Endodermal cell (in vitro differentiated cells): Measurements from ENCODE around the gene ERBIN. TPM values are rescaled to one million over a fixed set of nuclear protein-coding genes. Genes with fewer than 3 reads are reported as not detected.

ENCODE experiments used
- DNase-seq: peaks from one replicate; pipeline ENCODE4 v3.0.0-alpha.2; 2017
- H3K27ac ChIP-seq: 2 replicates; pipeline ENCODE4 v1.5.1; 2013; ENCODE audit warnings: mild to moderate bottlenecking, low read depth, low read length, moderate library complexity
- H3K27me3 ChIP-seq: 2 replicates; pipeline ENCODE4 v1.6.1; 2013; ENCODE audit warnings: mild to moderate bottlenecking, low read length, moderate library complexity; ENCODE audit not compliant: insufficient read depth, control insufficient read depth, poor library complexity, severe bottlenecking
- H3K36me3 ChIP-seq: 2 replicates; pipeline ENCODE4 v1.7.0; 2013; ENCODE audit warnings: mild to moderate bottlenecking, low read length, moderate library complexity; ENCODE audit not compliant: control insufficient read depth, insufficient read depth
- H3K4me1 ChIP-seq: one replicate; pipeline ENCODE4 v1.7.0; 2013; ENCODE audit warnings: low read length; ENCODE audit not compliant: control insufficient read depth, insufficient read depth
- H3K4me3 ChIP-seq: 2 replicates; pipeline ENCODE4 v1.5.1; 2013; ENCODE audit warnings: mild to moderate bottlenecking, low read length, moderate library complexity
- H3K9ac ChIP-seq: 2 replicates; pipeline ENCODE4 v1.6.1; 2013; ENCODE audit warnings: mild to moderate bottlenecking, low read length, moderate library complexity; ENCODE audit not compliant: poor library complexity, severe bottlenecking; ENCODE audit errors: extremely low read depth
- H3K9me3 ChIP-seq: 2 replicates; pipeline ENCODE4 v1.6.1; 2013; ENCODE audit warnings: mild to moderate bottlenecking, low read length, moderate library complexity; ENCODE audit not compliant: control insufficient read depth
- H3K27ac Mint-ChIP-seq: 2 replicates; pipeline ENCODE4 v1.8.0; 2020; ENCODE audit warnings: mixed read lengths
- H3K27me3 Mint-ChIP-seq: 2 replicates; pipeline ENCODE4 v1.8.0; 2021; ENCODE audit warnings: mild to moderate bottlenecking, mixed read lengths; ENCODE audit not compliant: insufficient read depth
- H3K36me3 Mint-ChIP-seq: 2 replicates; pipeline ENCODE4 v1.8.0; 2020; ENCODE audit warnings: low read depth, mixed read lengths
- H3K4me1 Mint-ChIP-seq: 2 replicates; pipeline ENCODE4 v1.8.0; 2020; ENCODE audit warnings: mixed read lengths
- H3K4me3 Mint-ChIP-seq: 2 replicates; pipeline ENCODE4 v1.8.0; 2020; ENCODE audit warnings: mild to moderate bottlenecking, moderate library complexity, mixed read lengths
- H3K9me3 Mint-ChIP-seq: 2 replicates; pipeline ENCODE4 v1.8.0; 2020; ENCODE audit warnings: mild to moderate bottlenecking, mixed read lengths
- WGBS, 2 experiments: methylation state at CpG; one replicate each; pipeline versions ENCODE4 v1.1.5 to v1.1.7; 2013; ENCODE audit warnings: missing lambda C conversion rate in 2 of 2, mixed read lengths in 1 of 2; ENCODE audit not compliant: insufficient coverage in 1 of 2, insufficient read length in 1 of 2; 5-methylcytosine and 5-hydroxymethylcytosine counted together
- total RNA-seq, 2 donors: library from RNA; stranded (reverse); fragmentation: NEBNext Ultra II Directional in 1 of 2; extraction: Animal tissue kit (Norgen Biotek cat#: 25700) in 1 of 2; gene quantifications; 2 replicates in 1 of 2; 3 replicates in 1 of 2; pipeline ENCODE4 v1.2.1, GENCODE V29; 2021
- TF ChIP-seq, protein P1 (sequence below): fragments of 200-600 bp; sonication (generic); conservative IDR thresholded peaks from 2 replicates; pipeline ENCODE4 v1.5.0; 2021; ENCODE audit warnings: antibody characterized with exemption, mild to moderate bottlenecking

ERBIN gene
- total RNA-seq, 2 donors from 2014 or later: 51.8 to 54.4 TPM

DNA sequence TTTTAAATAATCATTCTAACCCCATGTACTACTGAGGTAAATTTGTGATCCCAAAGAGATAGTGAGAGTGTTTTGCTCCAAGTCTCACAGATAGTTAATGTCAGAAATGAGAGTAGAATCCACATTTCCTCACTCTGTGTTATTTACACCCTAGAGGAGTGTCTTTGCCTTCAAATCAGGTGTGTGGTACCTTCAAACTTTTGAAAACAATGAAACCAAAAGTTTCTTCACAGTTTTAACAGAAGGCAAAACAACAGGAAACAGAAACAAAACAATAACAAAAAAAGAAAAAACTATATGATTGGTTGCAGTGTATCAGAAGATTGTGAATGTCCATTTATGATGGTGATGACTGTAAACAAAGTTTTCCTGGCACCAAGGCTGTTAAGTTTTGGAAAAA lies 85.9 kb downstream of the ERBIN start:
- no peaks in the 10 kb centered on the region for H3K4me1 ChIP-seq
- H3K36me3 ChIP-seq: peaks cover 45% of the 10 kb centered on the region
- no peak overlapping the region for H3K4me3 ChIP-seq
- no peak for DNase-seq
- no peak overlapping the region for H3K9ac ChIP-seq
- H3K27ac ChIP-seq: no peak overlapping the region
- TF ChIP-seq, protein P1, sequence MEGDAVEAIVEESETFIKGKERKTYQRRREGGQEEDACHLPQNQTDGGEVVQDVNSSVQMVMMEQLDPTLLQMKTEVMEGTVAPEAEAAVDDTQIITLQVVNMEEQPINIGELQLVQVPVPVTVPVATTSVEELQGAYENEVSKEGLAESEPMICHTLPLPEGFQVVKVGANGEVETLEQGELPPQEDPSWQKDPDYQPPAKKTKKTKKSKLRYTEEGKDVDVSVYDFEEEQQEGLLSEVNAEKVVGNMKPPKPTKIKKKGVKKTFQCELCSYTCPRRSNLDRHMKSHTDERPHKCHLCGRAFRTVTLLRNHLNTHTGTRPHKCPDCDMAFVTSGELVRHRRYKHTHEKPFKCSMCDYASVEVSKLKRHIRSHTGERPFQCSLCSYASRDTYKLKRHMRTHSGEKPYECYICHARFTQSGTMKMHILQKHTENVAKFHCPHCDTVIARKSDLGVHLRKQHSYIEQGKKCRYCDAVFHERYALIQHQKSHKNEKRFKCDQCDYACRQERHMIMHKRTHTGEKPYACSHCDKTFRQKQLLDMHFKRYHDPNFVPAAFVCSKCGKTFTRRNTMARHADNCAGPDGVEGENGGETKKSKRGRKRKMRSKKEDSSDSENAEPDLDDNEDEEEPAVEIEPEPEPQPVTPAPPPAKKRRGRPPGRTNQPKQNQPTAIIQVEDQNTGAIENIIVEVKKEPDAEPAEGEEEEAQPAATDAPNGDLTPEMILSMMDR: no peak
- Mint-ChIP-seq H3K9me3 (no peaks in the 10 kb centered on the region), H3K27me3 (no peaks in the 10 kb centered on the region), H3K4me3 (no peak overlapping the region), H3K36me3 (peaks cover 26% of the 10 kb centered on the region), H3K4me1 (no peaks in the 10 kb centered on the region), H3K27ac (no peak overlapping the region)
- no peaks in the 10 kb centered on the region for H3K27me3 ChIP-seq
- H3K9me3 ChIP-seq: no peaks in the 10 kb centered on the region

GRCh38 chr5:66013397-66013796 lies 87.0 kb downstream of the ERBIN start:
- Mint-ChIP-seq H3K27me3 (no peaks in the 10 kb centered on the region), H3K9me3 (no peaks in the 10 kb centered on the region), H3K36me3 (peaks cover 34% of the 10 kb centered on the region), H3K27ac (no peak overlapping the region), H3K4me3 (no peak overlapping the region), H3K4me1 (no peaks in the 10 kb centered on the region)
- Histone ChIP-seq H3K4me1 (no peaks in the 10 kb centered on the region), H3K36me3 (peaks cover 50% of the 10 kb centered on the region), H3K9ac (no peak overlapping the region), H3K9me3 (no peaks in the 10 kb centered on the region), H3K27ac (no peak overlapping the region), H3K27me3 (no peaks in the 10 kb centered on the region), H3K4me3 (no peak overlapping the region)
- no peak for DNase-seq
- TF ChIP-seq, protein P1: no peak
- WGBS, 2 experiments: 97% methylated on average over 2 of the region's 2 CpGs; no CpG with 5 or more reads in 1 of the 2 experiments

DNA sequence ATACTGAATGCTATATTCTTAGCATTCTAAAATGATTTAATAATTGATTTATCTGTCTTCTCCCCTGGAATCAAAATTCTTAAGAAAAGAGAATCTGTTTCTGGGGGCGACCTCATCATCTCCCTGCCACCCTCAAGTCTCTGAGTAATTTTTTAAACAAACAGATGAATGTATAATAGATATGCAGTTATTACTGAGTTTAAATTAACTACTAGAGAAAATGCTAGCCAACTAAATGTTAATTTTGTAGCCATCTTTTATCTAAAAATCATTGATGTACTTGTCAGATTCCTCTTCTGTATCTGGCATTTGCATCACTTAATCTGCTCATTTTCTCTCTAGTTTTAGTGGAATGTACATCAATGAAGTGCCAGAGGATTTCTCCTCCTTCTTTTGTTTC lies 87.5 kb downstream of the ERBIN start:
- 100% methylated on average over 1 of the region's 1 CpG; no CpG with 5 or more reads in 1 of the 2 experiments for WGBS, 2 experiments

More for the DNA sequence above, 87.5 kb downstream of the ERBIN start:
- DNase-seq: no peak
- Mint-ChIP-seq H3K4me3 (no peak overlapping the region), H3K27ac (no peak overlapping the region), H3K9me3 (no peaks in the 10 kb centered on the region), H3K27me3 (no peaks in the 10 kb centered on the region), H3K36me3 (peaks cover 34% of the 10 kb centered on the region), H3K4me1 (no peaks in the 10 kb centered on the region)
- H3K36me3 ChIP-seq: peaks cover 50% of the 10 kb centered on the region
- no peak overlapping the region for H3K9ac ChIP-seq
- H3K4me3 ChIP-seq: no peak overlapping the region
- TF ChIP-seq, protein P1: no peak
- no peak overlapping the region for H3K27ac ChIP-seq
- H3K9me3 ChIP-seq: no peaks in the 10 kb centered on the region
- H3K27me3 ChIP-seq: no peaks in the 10 kb centered on the region
- H3K4me1 ChIP-seq: no peaks in the 10 kb centered on the region
